ENCODE measurements around the gene CDADC1.
A peak's percentile ranks its signal among the peaks of the same experiment; 100 is the strongest.

Gene CDADC1

GRCh38 chr13:49307365-49307764 is 59.6 kb downstream of the CDADC1 start:
- H4K91ac ChIP-seq (ENCODE audit: low read depth, low read length, poor library complexity), result no peak overlapping the region
- no peak overlapping the region for H2BK15ac ChIP-seq (ENCODE audit: low read length)
- H3K9ac ChIP-seq (ENCODE audit: low read depth, low read length, poor library complexity), result no peak overlapping the region
- no peak overlapping the region for H3K4me2 ChIP-seq (ENCODE audit: insufficient read depth, low read length, poor library complexity, severe bottlenecking)
- H3K4ac ChIP-seq (ENCODE audit: low read length), result no peak overlapping the region
- H3K18ac ChIP-seq (ENCODE audit: low read length), result no peak overlapping the region
- no peaks in the 10 kb centered on the region for H3K27me3 ChIP-seq (ENCODE audit: control insufficient read depth in 3 of 3, insufficient read depth in 3 of 3, low read depth in 1 of 3, low read length in 3 of 3)
- no peak overlapping the region for H3K23ac ChIP-seq (ENCODE audit: low read depth, low read length, poor library complexity)
- H3K9me3 ChIP-seq (replicated peaks in 1 of 2; ENCODE audit: control insufficient read depth in 2 of 2, insufficient read depth in 1 of 2, low read depth in 1 of 2, low read length in 2 of 2), result no peaks in the 10 kb centered on the region
- H2AK5ac ChIP-seq (ENCODE audit: low read depth, low read length), result no peak overlapping the region
- no peak overlapping the region for H3K4me3 ChIP-seq (ENCODE audit: low read length in 2 of 2)
- no peak overlapping the region for H2BK120ac ChIP-seq (ENCODE audit: low read depth, low read length)
- WGBS, 2 donors (ENCODE audit: extremely low coverage in 2 of 2, insufficient read length in 2 of 2, insufficient replicate concordance in 1 of 2), result no CpG with 5 or more reads among the region's 6 CpGs
- H3K79me1 ChIP-seq (ENCODE audit: low read depth, low read length), result no peaks in the 10 kb centered on the region
- no peak overlapping the region for H2BK12ac ChIP-seq (ENCODE audit: low read length)
- no peaks in the 10 kb centered on the region for H3K4me1 ChIP-seq (ENCODE audit: control insufficient read depth in 2 of 2, insufficient read depth in 1 of 2, low read depth in 1 of 2, low read length in 2 of 2)
- H2AFZ ChIP-seq (ENCODE audit: low read length), result no peak overlapping the region
- no peak overlapping the region for H4K8ac ChIP-seq (ENCODE audit: low read depth, low read length)
- no peak overlapping the region for H3K14ac ChIP-seq (ENCODE audit: low read length)
- H3K27ac ChIP-seq (replicated peaks; ENCODE audit: low read length), result no peak overlapping the region
- H2BK5ac ChIP-seq (ENCODE audit: low read length), result no peak overlapping the region
- H3K36me3 ChIP-seq (replicated peaks in 1 of 2; ENCODE audit: control insufficient read depth in 2 of 2, insufficient read depth in 2 of 2, low read length in 2 of 2), result peaks cover 0 to 4% of the 10 kb centered on the region in 2 donors
- DNase-seq (ENCODE audit: low spot score), result no peak

- H3K14ac ChIP-seq (ENCODE audit: low read length), result peak overlapping the region; percentile 65
- no peak overlapping the region for H3K23ac ChIP-seq (ENCODE audit: low read depth, low read length, poor library complexity)
- H2AFZ ChIP-seq (ENCODE audit: low read length), result no peak overlapping the region
- no peak overlapping the region for H2BK15ac ChIP-seq (ENCODE audit: low read length)
- H3K4me3 ChIP-seq (ENCODE audit: low read length in 2 of 2), result no peak overlapping the region
- peak overlapping the region; percentile 82 for H2AK5ac ChIP-seq (ENCODE audit: low read depth, low read length)
- no peak overlapping the region for H3K9ac ChIP-seq (ENCODE audit: low read depth, low read length, poor library complexity)
- no CpG with 5 or more reads among the region's 7 CpGs for WGBS, 2 donors (ENCODE audit: extremely low coverage in 2 of 2, insufficient read length in 2 of 2, insufficient replicate concordance in 1 of 2)
- no peaks in the 10 kb centered on the region for H3K9me3 ChIP-seq (replicated peaks in 1 of 2; ENCODE audit: control insufficient read depth in 2 of 2, insufficient read depth in 1 of 2, low read depth in 1 of 2, low read length in 2 of 2)
- H3K27me3 ChIP-seq (ENCODE audit: control insufficient read depth in 3 of 3, insufficient read depth in 3 of 3, low read depth in 1 of 3, low read length in 3 of 3), result no peaks in the 10 kb centered on the region
- no peak overlapping the region for H3K18ac ChIP-seq (ENCODE audit: low read length)
- H2BK5ac ChIP-seq (ENCODE audit: low read length), result no peak overlapping the region
- no peak for DNase-seq (ENCODE audit: low spot score)
- H3K4me2 ChIP-seq (ENCODE audit: insufficient read depth, low read length, poor library complexity, severe bottlenecking), result no peak overlapping the region
- H3K4me1 ChIP-seq (ENCODE audit: control insufficient read depth in 2 of 2, insufficient read depth in 1 of 2, low read depth in 1 of 2, low read length in 2 of 2), result no peaks in the 10 kb centered on the region
- no peaks in the 10 kb centered on the region for H3K79me1 ChIP-seq (ENCODE audit: low read depth, low read length)
- no peak overlapping the region for H3K4ac ChIP-seq (ENCODE audit: low read length)
- no peak overlapping the region for H2BK12ac ChIP-seq (ENCODE audit: low read length)
- peaks cover 0 to 4% of the 10 kb centered on the region in 2 donors for H3K36me3 ChIP-seq (replicated peaks in 1 of 2; ENCODE audit: control insufficient read depth in 2 of 2, insufficient read depth in 2 of 2, low read length in 2 of 2)
- no peak overlapping the region for H2BK120ac ChIP-seq (ENCODE audit: low read depth, low read length)
- no peak overlapping the region for H4K8ac ChIP-seq (ENCODE audit: low read depth, low read length)
- no peak overlapping the region for H3K27ac ChIP-seq (replicated peaks; ENCODE audit: low read length)
- no peak overlapping the region for H4K91ac ChIP-seq (ENCODE audit: low read depth, low read length, poor library complexity)
Observed at GRCh38 chr13:49308097-49308875, 60.6 kb downstream of the CDADC1 start.

GRCh38 chr13:49308921-49309408 is 61.2 kb downstream of the CDADC1 start:
- Histone ChIP-seq H3K9ac (ENCODE audit: low read depth, low read length, poor library complexity) (no peak overlapping the region), H2AK5ac (ENCODE audit: low read depth, low read length) (no peak overlapping the region), H3K14ac (ENCODE audit: low read length) (no peak overlapping the region), H3K4me3 (ENCODE audit: low read length in 2 of 2) (no peak overlapping the region), H2BK15ac (ENCODE audit: low read length) (no peak overlapping the region), H4K91ac (ENCODE audit: low read depth, low read length, poor library complexity) (no peak overlapping the region), H4K8ac (ENCODE audit: low read depth, low read length) (no peak overlapping the region), H2BK12ac (ENCODE audit: low read length) (no peak overlapping the region), H3K4ac (ENCODE audit: low read length) (no peak overlapping the region), H2AFZ (ENCODE audit: low read length) (no peak overlapping the region), H3K27me3 (ENCODE audit: control insufficient read depth in 3 of 3, insufficient read depth in 3 of 3, low read depth in 1 of 3, low read length in 3 of 3) (no peaks in the 10 kb centered on the region), H3K27ac (replicated peaks; ENCODE audit: low read length) (no peak overlapping the region), H3K18ac (ENCODE audit: low read length) (no peak overlapping the region), H3K4me1 (ENCODE audit: control insufficient read depth in 2 of 2, insufficient read depth in 1 of 2, low read depth in 1 of 2, low read length in 2 of 2) (no peaks in the 10 kb centered on the region), H3K9me3 (replicated peaks in 1 of 2; ENCODE audit: control insufficient read depth in 2 of 2, insufficient read depth in 1 of 2, low read depth in 1 of 2, low read length in 2 of 2) (no peaks in the 10 kb centered on the region), H2BK120ac (ENCODE audit: low read depth, low read length) (no peak overlapping the region), H3K79me1 (ENCODE audit: low read depth, low read length) (no peaks in the 10 kb centered on the region), H3K36me3 (replicated peaks in 1 of 2; ENCODE audit: control insufficient read depth in 2 of 2, insufficient read depth in 2 of 2, low read length in 2 of 2) (peaks cover 0 to 4% of the 10 kb centered on the region in 2 donors), H2BK5ac (ENCODE audit: low read length) (no peak overlapping the region), H3K23ac (ENCODE audit: low read depth, low read length, poor library complexity) (peak overlapping the region; percentile 67), H3K4me2 (ENCODE audit: insufficient read depth, low read length, poor library complexity, severe bottlenecking) (no peak overlapping the region)
- 100% methylated on average over 1 of the region's 11 CpGs; no CpG with 5 or more reads in 1 of the 2 donors for WGBS, 2 donors (ENCODE audit: extremely low coverage in 2 of 2, insufficient read length in 2 of 2, insufficient replicate concordance in 1 of 2)
- no peak for DNase-seq (ENCODE audit: low spot score)

GRCh38 chr13:49310251-49310650 is 62.5 kb downstream of the CDADC1 start:
- WGBS, 2 donors (ENCODE audit: extremely low coverage in 2 of 2, insufficient read length in 2 of 2, insufficient replicate concordance in 1 of 2), result no CpG with 5 or more reads among the region's 3 CpGs
- no peak overlapping the region for H2BK120ac ChIP-seq (ENCODE audit: low read depth, low read length)
- H3K9me3 ChIP-seq (replicated peaks in 1 of 2; ENCODE audit: control insufficient read depth in 2 of 2, insufficient read depth in 1 of 2, low read depth in 1 of 2, low read length in 2 of 2), result no peaks in the 10 kb centered on the region
- H3K14ac ChIP-seq (ENCODE audit: low read length), result no peak overlapping the region
- H3K79me1 ChIP-seq (ENCODE audit: low read depth, low read length), result no peaks in the 10 kb centered on the region
- no peak overlapping the region for H3K9ac ChIP-seq (ENCODE audit: low read depth, low read length, poor library complexity)
- H4K91ac ChIP-seq (ENCODE audit: low read depth, low read length, poor library complexity), result no peak overlapping the region
- no peak overlapping the region for H3K27ac ChIP-seq (replicated peaks; ENCODE audit: low read length)
- no peak overlapping the region for H2AK5ac ChIP-seq (ENCODE audit: low read depth, low read length)
- H3K4me3 ChIP-seq (ENCODE audit: low read length in 2 of 2), result no peak overlapping the region
- H2BK5ac ChIP-seq (ENCODE audit: low read length), result no peak overlapping the region
- H3K36me3 ChIP-seq (replicated peaks in 1 of 2; ENCODE audit: control insufficient read depth in 2 of 2, insufficient read depth in 2 of 2, low read length in 2 of 2), result peaks cover 0 to 4% of the 10 kb centered on the region in 2 donors
- peak overlapping the region; percentile 87 for H4K8ac ChIP-seq (ENCODE audit: low read depth, low read length)
- H3K4ac ChIP-seq (ENCODE audit: low read length), result peak overlapping the region; percentile 67
- no peak for DNase-seq (ENCODE audit: low spot score)
- no peak overlapping the region for H3K4me2 ChIP-seq (ENCODE audit: insufficient read depth, low read length, poor library complexity, severe bottlenecking)
- no peaks in the 10 kb centered on the region for H3K4me1 ChIP-seq (ENCODE audit: control insufficient read depth in 2 of 2, insufficient read depth in 1 of 2, low read depth in 1 of 2, low read length in 2 of 2)
- no peak overlapping the region for H3K18ac ChIP-seq (ENCODE audit: low read length)
- no peak overlapping the region for H2AFZ ChIP-seq (ENCODE audit: low read length)
- H3K27me3 ChIP-seq (ENCODE audit: control insufficient read depth in 3 of 3, insufficient read depth in 3 of 3, low read depth in 1 of 3, low read length in 3 of 3), result no peaks in the 10 kb centered on the region
- H2BK12ac ChIP-seq (ENCODE audit: low read length), result no peak overlapping the region
- H2BK15ac ChIP-seq (ENCODE audit: low read length), result no peak overlapping the region
- peak overlapping the region; percentile 16 for H3K23ac ChIP-seq (ENCODE audit: low read depth, low read length, poor library complexity)
